Cardiac septum (tissue), 1 donor: ENCODE data around the gene FSTL5. TPM values are rescaled to one million over a fixed set of nuclear protein-coding genes. Genes with fewer than 3 reads are reported as not detected.
"Not testable (repeated sequence)": the region's sequence is repeated elsewhere in the genome, so short reads cannot be mapped to it uniquely, and the experiment has no call there.

Source experiments
- DNase-seq: peaks from one replicate; pipeline ENCODE4 v3.0.0-alpha.2; 2020; ENCODE audit warnings: low spot score
- intact Hi-C: fragments of 100-400 bp; cut with DNase I; formaldehyde crosslinking; loops from one replicate; pipeline ENCODE4 v1.14.0; 2022
- total RNA-seq: library from RNA; stranded (reverse); fragmentation: NEBNext Ultra II Directional; extraction: Animal tissue kit (Norgen Biotek cat#: 25700); gene quantifications from one replicate; pipeline ENCODE4 v1.2.1, GENCODE V29; 2021
- donor health status: DM: no; HTN: no; CAD: no.

Gene FSTL5
- total RNA-seq, 1 donor from 2014 or later, result not detected

DNA sequence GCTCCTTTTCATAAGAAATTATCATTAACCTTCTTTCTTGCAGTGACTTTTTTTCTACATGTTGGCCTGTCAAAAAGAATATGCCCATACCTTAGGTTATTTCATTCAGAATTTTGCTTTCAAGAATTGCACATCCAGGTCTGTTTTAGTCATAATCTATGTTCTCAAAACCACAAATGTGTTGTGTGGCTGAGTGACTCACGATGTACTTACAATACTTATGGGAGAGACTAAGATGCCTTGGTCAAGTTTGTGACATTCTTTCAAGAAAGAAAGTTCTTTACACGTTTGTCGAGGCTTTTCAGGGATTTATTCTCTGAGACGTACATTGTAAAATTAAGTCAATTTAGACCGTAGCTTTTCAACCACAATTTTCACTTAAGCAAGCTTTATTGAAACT, 396.7 kb downstream of the FSTL5 start:
- intact Hi-C loops, result no loop called here
- no peak for DNase-seq

GRCh38 chr4:161762796-161763195, 401.0 kb downstream of the FSTL5 start:
- intact Hi-C loops, result no loop called here
- DNase-seq, result no peak

GRCh38 chr4:161760008-161760407, 403.8 kb downstream of the FSTL5 start:
- intact Hi-C loops, result no loop called here
- DNase-seq, result no peak

DNA sequence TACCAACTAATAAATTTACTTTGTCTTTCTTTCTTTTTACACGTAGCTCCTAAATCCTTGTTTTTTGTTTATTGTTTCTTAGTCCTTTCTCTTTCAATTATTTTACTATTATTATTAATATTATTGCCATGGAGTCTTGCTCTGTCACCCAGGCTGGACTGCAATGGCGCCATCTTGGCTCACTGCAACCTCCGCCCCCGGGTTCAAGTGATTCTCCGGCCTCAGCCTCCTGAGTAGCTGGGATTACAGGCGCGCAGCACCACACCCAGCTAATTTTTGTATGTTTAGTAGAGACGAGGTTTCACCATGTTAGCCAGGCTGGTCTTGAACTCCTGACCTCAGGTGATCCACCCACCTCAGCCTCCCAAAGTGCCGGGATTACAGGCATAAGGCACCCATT, 405.4 kb downstream of the FSTL5 start:
- DNase-seq, intact Hi-C loops: not testable (repeated sequence)

DNA sequence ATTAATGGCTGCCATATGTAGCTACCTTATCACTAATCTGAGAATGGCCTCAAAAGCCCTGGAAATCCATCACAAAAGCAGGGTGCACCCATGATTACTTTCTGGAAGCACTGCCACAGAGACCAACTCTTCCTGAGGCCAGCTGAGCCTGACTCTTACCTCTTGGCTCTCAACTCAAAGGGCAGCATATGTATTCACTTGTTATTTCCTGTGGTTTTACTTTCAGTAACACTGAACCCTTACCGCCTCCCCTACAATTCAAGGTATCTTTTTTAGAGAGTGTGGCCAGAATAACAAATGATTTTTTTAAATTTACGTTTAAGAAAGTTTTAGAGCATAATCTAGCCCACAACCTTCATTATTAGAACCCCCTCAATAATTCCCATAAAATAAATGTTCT, 434.9 kb downstream of the FSTL5 start:
- DNase-seq, result no peak
- intact Hi-C loops, result no loop called here

GRCh38 chr4:161721947-161722346, 441.9 kb downstream of the FSTL5 start:
- intact Hi-C loops, result no loop called here
- no peak for DNase-seq

- no peak for DNase-seq
- intact Hi-C loops, result no loop called here
Observed at GRCh38 chr4:161717084-161717483, 446.7 kb downstream of the FSTL5 start.

DNA sequence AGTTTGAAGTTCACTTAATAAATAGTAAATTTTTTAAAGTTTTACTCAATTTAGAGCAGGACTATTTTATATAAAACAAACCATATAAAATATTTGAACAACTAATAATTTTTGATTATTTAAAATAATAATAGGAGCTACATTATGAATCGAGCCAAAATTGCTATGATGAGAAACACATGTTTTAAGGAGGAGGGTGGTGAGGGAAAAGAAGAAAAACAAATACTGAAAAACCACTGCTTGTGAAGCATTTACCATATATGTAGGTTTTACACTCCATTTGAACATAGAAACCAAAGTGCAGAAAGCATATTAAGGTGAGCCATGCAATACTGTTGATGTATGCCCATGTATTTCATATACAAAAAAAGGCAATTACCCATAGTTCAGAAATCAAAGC, 448.9 kb downstream of the FSTL5 start:
- intact Hi-C loops, result no loop called here
- no peak for DNase-seq

GRCh38 chr4:161714022-161714751, 449.6 kb downstream of the FSTL5 start:
- no peak for DNase-seq
- intact Hi-C loops, result no loop called here

DNA sequence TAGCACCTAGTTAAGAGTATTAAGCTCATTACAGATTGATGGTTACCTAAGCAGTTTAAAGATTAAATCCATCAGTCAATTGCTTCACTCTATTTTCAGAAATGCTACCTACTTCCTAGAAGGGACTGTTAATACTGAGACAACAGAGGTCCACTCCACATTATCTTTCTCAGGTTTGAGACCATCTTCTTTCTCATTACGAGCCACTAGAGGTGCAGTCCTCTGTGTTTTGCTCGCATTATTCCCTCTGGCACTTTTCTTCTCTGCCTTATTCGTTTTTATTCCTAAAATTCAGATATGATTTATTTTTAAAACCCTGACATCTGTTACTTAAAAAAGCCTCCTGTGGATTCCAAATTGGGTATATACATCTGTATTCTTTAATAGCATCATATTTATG, 459.1 kb downstream of the FSTL5 start:
- intact Hi-C loops, result no loop called here
- DNase-seq, result no peak

- DNase-seq, result no peak
- intact Hi-C loops, result no loop called here
Observed at GRCh38 chr4:161704040-161704439, 459.8 kb downstream of the FSTL5 start.

DNA sequence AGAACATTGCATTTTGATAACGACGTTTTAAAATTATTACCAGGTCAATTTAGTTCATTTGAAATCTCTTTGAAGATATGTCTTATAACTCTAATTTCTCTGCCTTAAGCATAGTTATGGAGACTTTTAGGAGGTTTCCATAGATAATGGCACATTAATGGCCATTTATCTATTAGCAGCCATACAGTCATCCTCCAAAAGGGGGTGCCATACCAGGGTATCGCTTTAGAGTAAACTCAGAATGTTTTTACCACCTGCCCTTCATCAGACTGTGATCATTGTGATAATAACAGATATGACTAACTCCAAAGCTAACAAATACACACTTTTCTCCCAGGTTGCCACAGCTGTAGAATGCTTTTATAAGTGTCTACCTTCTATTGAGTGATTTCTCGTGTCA, 461.5 kb downstream of the FSTL5 start:
- DNase-seq, result no peak
- intact Hi-C loops, result no loop called here

- DNase-seq, result no peak
- intact Hi-C loops, result no loop called here
Observed at GRCh38 chr4:161696944-161697343, 466.9 kb downstream of the FSTL5 start.

DNA sequence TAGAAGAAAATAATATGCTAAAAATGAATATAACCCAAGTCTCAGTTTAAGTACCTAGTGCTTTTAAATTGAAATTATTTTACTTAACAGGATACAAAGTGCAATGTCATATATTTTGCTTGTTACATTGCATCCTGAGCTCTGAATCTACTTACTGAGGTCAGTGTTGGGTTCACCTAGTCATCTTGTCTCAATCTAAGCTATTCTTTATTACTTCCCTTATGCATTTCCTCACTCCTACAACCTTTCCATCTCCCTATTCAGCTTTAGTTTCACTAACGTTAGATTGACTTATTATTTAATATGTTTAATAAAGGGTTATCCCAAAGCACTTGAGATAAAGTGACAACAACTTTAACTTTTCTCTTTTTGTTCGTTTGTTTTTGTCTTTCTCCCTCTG, 483.7 kb downstream of the FSTL5 start:
- DNase-seq, result no peak
- intact Hi-C loops, result no loop called here

- no peak for DNase-seq
- intact Hi-C loops, result no loop called here
Observed at GRCh38 chr4:161664740-161665139, 499.1 kb downstream of the FSTL5 start.

DNA sequence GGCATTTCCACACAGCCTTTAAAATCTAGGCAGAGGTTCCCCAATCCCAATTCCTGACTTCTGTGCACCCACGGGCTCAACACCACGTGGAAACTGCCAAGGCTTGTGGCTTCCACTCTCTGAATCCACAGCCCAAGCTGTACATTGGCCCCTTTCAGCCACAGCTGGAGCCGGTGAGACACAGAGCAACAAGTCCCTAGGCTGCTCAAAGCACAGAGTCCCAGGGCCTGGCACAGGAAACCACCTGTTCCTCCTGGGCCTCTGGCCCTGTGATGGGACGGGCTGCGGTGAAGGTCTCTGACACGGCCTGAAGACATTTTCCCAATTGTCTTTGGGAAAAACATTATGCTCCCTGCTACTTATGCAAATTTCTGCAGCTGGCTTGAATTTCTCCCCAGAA, 500.0 kb downstream of the FSTL5 start:
- intact Hi-C loops, result no loop called here

DNA sequence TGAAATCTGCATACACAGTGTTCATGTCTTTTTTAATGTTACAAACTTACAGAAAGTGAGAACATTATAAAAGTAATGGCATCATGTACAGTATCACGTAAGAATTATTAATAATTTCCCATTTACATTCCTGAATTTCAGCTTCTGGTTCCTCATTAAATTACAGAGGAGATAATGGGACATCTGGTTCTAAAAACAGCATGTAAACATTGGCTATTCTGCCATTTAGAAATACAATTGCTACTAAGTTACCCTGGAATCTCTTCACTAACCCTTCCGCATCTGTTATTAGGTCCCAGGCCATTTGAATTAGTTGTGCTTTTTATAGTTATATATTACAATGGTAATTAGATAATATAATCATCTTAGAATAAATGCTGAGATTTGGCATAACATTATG, 505.1 kb downstream of the FSTL5 start:
- intact Hi-C loops, result no loop called here
- DNase-seq, result no peak

More for the DNA sequence above, 500.0 kb downstream of the FSTL5 start:
- no peak for DNase-seq

GRCh38 chr4:161657616-161658015, 506.2 kb downstream of the FSTL5 start:
- no peak for DNase-seq
- intact Hi-C loops, result no loop called here

- no peak for DNase-seq
- intact Hi-C loops, result no loop called here
Observed at GRCh38 chr4:161656594-161656993, 507.2 kb downstream of the FSTL5 start.

DNA sequence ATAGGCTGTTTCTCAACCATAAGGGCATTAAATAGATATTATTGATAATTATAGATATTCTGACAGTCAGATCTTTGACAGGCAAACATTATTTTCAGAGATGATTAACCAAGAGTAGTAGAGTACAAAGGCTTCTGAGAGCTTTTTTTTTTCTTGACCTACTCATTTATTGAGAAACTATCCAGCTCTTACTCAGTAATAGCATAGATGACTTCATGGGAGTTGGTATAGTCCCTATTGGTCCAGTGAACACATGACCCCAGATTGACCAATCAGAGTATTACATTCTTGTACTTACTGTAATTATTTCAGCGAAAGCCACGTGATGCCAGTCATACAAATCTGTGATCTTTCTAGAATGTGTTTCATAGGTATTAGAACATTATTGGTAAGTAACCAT, 508.7 kb downstream of the FSTL5 start:
- no peak for DNase-seq
- intact Hi-C loops, result no loop called here

DNA sequence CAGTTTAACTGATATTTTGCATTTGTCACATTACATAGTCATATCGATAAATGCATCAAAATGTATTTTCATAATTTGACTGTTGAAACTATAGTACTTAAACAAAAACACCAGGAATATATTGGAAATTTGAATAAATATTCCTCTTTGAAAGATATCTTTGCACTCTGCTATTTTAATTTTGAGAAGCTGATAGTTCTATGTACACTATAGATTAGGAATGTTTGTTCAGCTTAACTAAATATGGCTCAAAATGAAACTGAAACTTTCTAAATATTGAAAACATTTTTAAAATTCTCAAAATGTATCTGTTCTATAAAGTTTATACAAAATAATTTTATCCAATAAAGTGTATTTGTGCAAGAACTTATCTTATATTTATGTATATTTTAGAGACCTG, 510.1 kb downstream of the FSTL5 start:
- DNase-seq, result no peak
- intact Hi-C loops, result no loop called here

GRCh38 chr4:161651586-161651985, 512.2 kb downstream of the FSTL5 start:
- intact Hi-C loops, result no loop called here
- DNase-seq, result no peak
